Cardiac muscle cell (in vitro differentiated cells and primary cell): ENCODE results near the gene MYH10. TPM values are rescaled to one million over a fixed set of nuclear protein-coding genes. Genes with fewer than 3 reads are reported as not detected.
A peak's percentile ranks its signal among the peaks of the same experiment; 100 is the strongest.

Source experiments
- DNase-seq, 2 donors: peaks; one replicate each; pipeline versions ENCODE4 v3.0.0 to v3.0.0-alpha.2; 2010 to 2017; ENCODE audit warnings: low read depth in 1 of 2, low spot score in 1 of 2
- H3K27ac ChIP-seq: fragments of 200-600 bp; sonication (generic); 2 replicates; pipeline ENCODE4 v1.5.1; 2016
- H3K27me3 ChIP-seq: fragments of 200-600 bp; sonication (generic); 2 replicates; pipeline ENCODE4 v1.6.0; 2016; ENCODE audit warnings: control low read depth
- H3K36me3 ChIP-seq: fragments of 200-600 bp; sonication (generic); 2 replicates; pipeline ENCODE4 v1.5.1; 2016; ENCODE audit warnings: control low read depth
- H3K4me1 ChIP-seq: fragments of 200-600 bp; sonication (generic); 2 replicates; pipeline ENCODE4 v1.8.1; 2017; ENCODE audit warnings: low read depth, mild to moderate bottlenecking, mixed run types
- H3K4me3 ChIP-seq: fragments of 200-600 bp; sonication (generic); 2 replicates; pipeline ENCODE4 v1.5.1; 2016; ENCODE audit warnings: mild to moderate bottlenecking
- H3K9me3 ChIP-seq: fragments of 200-600 bp; sonication (generic); 2 replicates; pipeline ENCODE4 v1.5.1; 2017; ENCODE audit warnings: low read depth, mild to moderate bottlenecking, control low read depth
- polyA plus RNA-seq: library from polyadenylated mRNA; unstranded; fragments of >200 nt; fragmentation: Nextera tagmentation; extraction: Ambion mirVana; gene quantifications from 2 replicates; pipeline ENCODE4 v1.2.1, GENCODE V29; 2016
- total RNA-seq: library from RNA; depleted of rRNA; stranded (reverse); fragments of >200 nt; gene quantifications from 2 replicates; pipeline ENCODE4 v1.2.3, GENCODE V29; 2016
- TF ChIP-seq, protein P1 (sequence below): IDR thresholded peaks from 2 replicates; pipeline ENCODE4 v1.5.1; 2012; ENCODE audit warnings: low read depth, mild to moderate bottlenecking, low read length

The MYH10 gene
- total and polyA plus RNA-seq, 2 experiments from 2014 or later = 147 to 194 TPM

DNA sequence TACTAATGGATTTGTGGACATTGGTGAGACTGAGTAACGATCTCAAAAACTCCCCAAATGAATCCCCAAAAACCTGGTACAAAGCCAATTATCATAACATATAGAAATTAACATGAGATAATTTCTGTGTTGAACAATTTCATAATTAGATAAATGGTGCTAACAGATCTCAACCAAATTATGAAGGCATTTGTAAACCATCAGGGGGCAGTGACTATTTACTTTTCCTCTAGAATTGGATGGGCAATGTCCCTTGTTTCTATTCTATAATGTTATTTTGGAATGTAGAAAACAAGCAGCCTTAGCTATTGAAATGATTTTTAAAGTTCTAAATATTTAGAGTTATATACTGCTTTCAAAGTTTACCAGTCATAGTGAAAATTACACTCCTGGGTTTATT, 57.8 kb downstream of the MYH10 start:
- no peak overlapping the region for H3K4me3 ChIP-seq
- H3K9me3 ChIP-seq = no peaks in the 10 kb centered on the region
- H3K4me1 ChIP-seq = peaks cover 17% of the 10 kb centered on the region
- no peaks in the 10 kb centered on the region for H3K27me3 ChIP-seq
- peak overlapping the region; percentile 65 for H3K27ac ChIP-seq
- DNase-seq = peak in 1 of 2 donors; percentile 41
- TF ChIP-seq, protein P1, sequence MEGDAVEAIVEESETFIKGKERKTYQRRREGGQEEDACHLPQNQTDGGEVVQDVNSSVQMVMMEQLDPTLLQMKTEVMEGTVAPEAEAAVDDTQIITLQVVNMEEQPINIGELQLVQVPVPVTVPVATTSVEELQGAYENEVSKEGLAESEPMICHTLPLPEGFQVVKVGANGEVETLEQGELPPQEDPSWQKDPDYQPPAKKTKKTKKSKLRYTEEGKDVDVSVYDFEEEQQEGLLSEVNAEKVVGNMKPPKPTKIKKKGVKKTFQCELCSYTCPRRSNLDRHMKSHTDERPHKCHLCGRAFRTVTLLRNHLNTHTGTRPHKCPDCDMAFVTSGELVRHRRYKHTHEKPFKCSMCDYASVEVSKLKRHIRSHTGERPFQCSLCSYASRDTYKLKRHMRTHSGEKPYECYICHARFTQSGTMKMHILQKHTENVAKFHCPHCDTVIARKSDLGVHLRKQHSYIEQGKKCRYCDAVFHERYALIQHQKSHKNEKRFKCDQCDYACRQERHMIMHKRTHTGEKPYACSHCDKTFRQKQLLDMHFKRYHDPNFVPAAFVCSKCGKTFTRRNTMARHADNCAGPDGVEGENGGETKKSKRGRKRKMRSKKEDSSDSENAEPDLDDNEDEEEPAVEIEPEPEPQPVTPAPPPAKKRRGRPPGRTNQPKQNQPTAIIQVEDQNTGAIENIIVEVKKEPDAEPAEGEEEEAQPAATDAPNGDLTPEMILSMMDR = peak; percentile 31
- peaks cover 25% of the 10 kb centered on the region for H3K36me3 ChIP-seq

DNA sequence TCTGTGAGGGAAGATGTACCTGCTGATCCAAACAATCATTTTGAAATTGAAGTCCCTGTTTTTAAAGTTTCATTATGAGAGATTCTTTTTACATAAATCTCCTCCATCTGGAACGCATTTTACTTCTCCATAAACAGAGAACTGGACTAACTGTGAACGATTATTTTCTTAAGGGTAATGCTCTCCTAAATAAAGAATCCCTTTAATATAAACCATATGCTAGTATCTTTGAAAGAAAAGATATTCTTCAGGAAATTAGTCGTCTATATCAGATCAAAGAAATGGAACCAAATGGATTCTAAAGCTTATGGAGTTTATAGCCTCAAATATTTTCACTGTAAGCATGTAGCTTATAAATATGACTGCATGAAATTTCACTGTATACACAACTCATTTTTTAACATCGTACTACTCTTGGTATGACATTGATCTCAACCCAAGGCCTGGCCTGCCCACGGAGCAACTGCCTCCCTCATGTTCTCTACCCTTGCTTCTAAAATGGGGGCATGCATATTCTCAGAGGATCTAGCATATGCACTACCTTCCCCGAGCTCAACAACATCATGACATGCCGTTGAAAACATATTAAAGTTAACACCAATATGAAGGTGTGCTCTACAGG, 66.4 kb downstream of the MYH10 start:
- peaks cover 50% of the 10 kb centered on the region for H3K36me3 ChIP-seq

DNA sequence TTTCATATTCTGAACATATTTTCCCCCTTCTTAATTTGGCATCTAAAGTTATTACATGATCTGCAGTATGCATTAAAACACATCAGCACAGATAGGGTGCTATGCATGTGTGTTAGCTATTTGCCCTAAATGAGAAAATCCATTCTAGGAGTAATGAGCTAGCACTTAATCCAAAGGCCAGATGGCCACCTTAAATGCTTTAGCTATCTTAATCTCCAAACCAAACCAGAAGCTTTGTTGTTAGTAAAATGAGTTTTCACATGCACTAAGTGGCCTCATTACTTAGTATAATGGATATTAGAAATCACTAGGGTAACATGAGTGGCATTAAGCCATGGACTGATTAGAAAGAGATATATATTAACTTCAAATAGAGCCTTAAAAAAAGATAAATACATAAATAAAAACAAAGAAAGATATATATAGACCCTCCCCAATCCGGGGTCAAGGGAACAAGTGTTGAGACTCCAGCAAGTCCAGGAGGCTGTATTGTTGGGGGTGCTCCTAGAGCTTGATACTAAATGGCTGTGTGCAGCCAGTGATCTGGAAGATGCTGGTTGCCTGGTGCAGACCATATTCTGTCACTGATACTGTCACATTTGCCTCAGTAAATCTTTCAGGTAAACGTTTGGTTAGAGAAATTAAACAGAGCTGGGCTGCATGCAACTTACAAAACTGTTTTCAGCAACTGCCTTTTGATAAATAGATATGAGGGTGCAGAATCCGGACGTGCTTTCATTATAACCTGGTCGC, 67.3 kb downstream of the MYH10 start:
- Histone ChIP-seq H3K36me3 (peaks cover 42% of the 10 kb centered on the region), H3K4me3 (no peak overlapping the region), H3K27me3 (no peaks in the 10 kb centered on the region), H3K4me1 (peaks cover 1% of the 10 kb centered on the region), H3K9me3 (no peaks in the 10 kb centered on the region), H3K27ac (no peak overlapping the region)
- DNase-seq = no peak
- TF ChIP-seq, protein P1 = no peak

More for the DNA sequence above, 66.4 kb downstream of the MYH10 start:
- Histone ChIP-seq H3K4me3 (no peak overlapping the region), H3K9me3 (no peaks in the 10 kb centered on the region), H3K27ac (no peak overlapping the region), H3K4me1 (no peaks in the 10 kb centered on the region), H3K27me3 (no peaks in the 10 kb centered on the region)
- TF ChIP-seq, protein P1 = no peak
- DNase-seq = no peak

DNA sequence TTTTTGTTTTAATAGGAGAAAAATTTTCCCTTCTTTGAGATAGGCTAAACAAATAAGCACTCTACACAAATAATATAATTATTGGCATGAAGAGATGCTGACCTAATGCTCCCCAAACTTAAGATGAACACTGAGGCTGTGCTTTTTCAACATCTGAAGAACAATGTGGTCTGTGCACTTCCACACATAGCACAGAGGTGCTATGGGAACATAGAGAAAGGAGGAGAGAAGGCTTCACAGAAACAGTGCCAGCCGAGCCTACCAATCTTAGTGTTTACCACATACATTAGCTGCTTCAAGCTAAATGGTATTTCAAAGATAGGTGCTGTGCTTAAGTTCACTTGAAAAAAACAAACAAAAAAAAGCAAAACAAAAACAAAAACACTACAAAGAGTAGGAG, 72.4 kb downstream of the MYH10 start:
- TF ChIP-seq, protein P1 = no peak
- H3K36me3 ChIP-seq = peaks cover 21% of the 10 kb centered on the region

DNA sequence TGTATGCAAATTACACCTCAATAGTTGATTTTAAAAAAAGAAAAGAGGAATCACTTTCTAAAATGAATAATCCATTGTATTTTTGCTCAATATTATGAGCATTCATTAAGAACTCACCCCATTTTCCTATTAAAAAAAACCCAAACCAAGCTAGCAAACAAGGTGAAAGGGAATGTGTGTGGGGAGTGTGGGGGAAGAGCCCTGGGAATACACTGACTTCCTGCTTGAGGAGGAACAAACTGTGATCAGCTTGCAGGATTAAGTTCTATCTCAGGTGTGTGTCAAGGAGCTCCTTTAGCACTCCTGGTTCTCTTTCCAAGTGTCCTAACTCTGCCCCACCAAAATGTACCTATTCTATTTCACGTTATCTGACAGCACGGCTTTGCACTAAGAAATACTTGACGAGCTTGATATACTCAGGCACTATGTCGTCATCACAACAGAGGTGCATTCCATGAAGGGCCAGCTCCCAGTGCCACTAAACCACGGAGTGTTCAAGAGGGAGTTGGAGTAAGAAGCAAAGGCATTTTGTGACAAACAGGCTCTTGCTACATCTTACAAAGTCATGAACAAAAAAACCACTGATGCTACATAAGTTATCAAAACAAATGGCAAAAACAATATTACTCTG, 73.2 kb downstream of the MYH10 start:
- Histone ChIP-seq H3K27ac (peak overlapping the region; percentile 72), H3K9me3 (no peaks in the 10 kb centered on the region), H3K4me3 (no peak overlapping the region), H3K4me1 (peaks cover 17% of the 10 kb centered on the region), H3K36me3 (peaks cover 28% of the 10 kb centered on the region), H3K27me3 (no peaks in the 10 kb centered on the region)
- peak; percentile 15 to 74 for DNase-seq
- TF ChIP-seq, protein P1 = no peak

More for the DNA sequence above, 72.4 kb downstream of the MYH10 start:
- H3K4me1 ChIP-seq = peaks cover 11% of the 10 kb centered on the region
- no peaks in the 10 kb centered on the region for H3K9me3 ChIP-seq
- no peak for DNase-seq
- no peaks in the 10 kb centered on the region for H3K27me3 ChIP-seq
- H3K27ac ChIP-seq = peak overlapping the region; percentile 72
- H3K4me3 ChIP-seq = no peak overlapping the region
